ENCODE results near the gene ERC1.

The ERC1 gene

GRCh38 chr12:1102791-1103450 lies 111.9 kb downstream of the ERC1 start:
- H3K9me3 ChIP-seq (ENCODE audit: low read length), result no peaks in the 10 kb centered on the region
- no peaks in the 10 kb centered on the region for H3K9me2 ChIP-seq (ENCODE audit: low read depth, low read length)
- no peaks in the 10 kb centered on the region for H3K36me3 ChIP-seq (ENCODE audit: insufficient read depth, low read length)
- no peak overlapping the region for H3K4me2 ChIP-seq (ENCODE audit: low read length)
- no peaks in the 10 kb centered on the region for H3K79me2 ChIP-seq (ENCODE audit: insufficient read depth, low read length)
- no peak overlapping the region for H3K27ac ChIP-seq (ENCODE audit: low read depth, low read length, poor library complexity, severe bottlenecking)
- no peak overlapping the region for H3K4me3 ChIP-seq (ENCODE audit: low read depth, low read length, poor library complexity, severe bottlenecking)
- H4K20me1 ChIP-seq (ENCODE audit: insufficient read depth, low read length), result no peaks in the 10 kb centered on the region
- H3K9ac ChIP-seq (ENCODE audit: low read length), result no peak overlapping the region
- H3K27me3 ChIP-seq (ENCODE audit: insufficient read depth, low read length), result no peaks in the 10 kb centered on the region
- H3F3A ChIP-seq (ENCODE audit: insufficient read depth, low read length), result no peaks in the 10 kb centered on the region
- no peak overlapping the region for H2AFZ ChIP-seq (ENCODE audit: low read length)
- H3K4me1 ChIP-seq (ENCODE audit: insufficient read depth, low read length, severe bottlenecking), result peaks cover 19% of the 10 kb centered on the region
- no peak for TF ChIP-seq EZH2 (IDR thresholded peaks at IDR 0.05; ENCODE audit: borderline replicate concordance, low read length)
- TF ChIP-seq CTCF (IDR thresholded peaks at IDR 0.05; ENCODE audit: low read length), result no peak

GRCh38 chr12:1103632-1104031 lies 112.6 kb downstream of the ERC1 start:
- Histone ChIP-seq H3K4me2 (ENCODE audit: low read length) (no peak overlapping the region), H3K27ac (ENCODE audit: low read depth, low read length, poor library complexity, severe bottlenecking) (peak overlapping the region; percentile 33), H3K4me1 (ENCODE audit: insufficient read depth, low read length, severe bottlenecking) (peaks cover 26% of the 10 kb centered on the region), H3K9me3 (ENCODE audit: low read length) (no peaks in the 10 kb centered on the region), H3K4me3 (ENCODE audit: low read depth, low read length, poor library complexity, severe bottlenecking) (no peak overlapping the region), H3K79me2 (ENCODE audit: insufficient read depth, low read length) (no peaks in the 10 kb centered on the region), H2AFZ (ENCODE audit: low read length) (no peak overlapping the region), H3F3A (ENCODE audit: insufficient read depth, low read length) (no peaks in the 10 kb centered on the region), H3K9me2 (ENCODE audit: low read depth, low read length) (no peaks in the 10 kb centered on the region), H3K27me3 (ENCODE audit: insufficient read depth, low read length) (no peaks in the 10 kb centered on the region), H3K36me3 (ENCODE audit: insufficient read depth, low read length) (no peaks in the 10 kb centered on the region), H3K9ac (ENCODE audit: low read length) (no peak overlapping the region), H4K20me1 (ENCODE audit: insufficient read depth, low read length) (no peaks in the 10 kb centered on the region)
- TF ChIP-seq EZH2 (IDR thresholded peaks at IDR 0.05; ENCODE audit: borderline replicate concordance, low read length) (no peak), CTCF (IDR thresholded peaks at IDR 0.05; ENCODE audit: low read length) (no peak)

GRCh38 chr12:1104088-1104800 lies 113.2 kb downstream of the ERC1 start:
- Histone ChIP-seq H3K9me3 (ENCODE audit: low read length) (no peaks in the 10 kb centered on the region), H3K27ac (ENCODE audit: low read depth, low read length, poor library complexity, severe bottlenecking) (peak overlapping the region; percentile 33), H3K79me2 (ENCODE audit: insufficient read depth, low read length) (no peaks in the 10 kb centered on the region), H3K4me3 (ENCODE audit: low read depth, low read length, poor library complexity, severe bottlenecking) (no peak overlapping the region), H3K9ac (ENCODE audit: low read length) (no peak overlapping the region), H2AFZ (ENCODE audit: low read length) (no peak overlapping the region), H3K4me1 (ENCODE audit: insufficient read depth, low read length, severe bottlenecking) (peaks cover 29% of the 10 kb centered on the region), H3K36me3 (ENCODE audit: insufficient read depth, low read length) (no peaks in the 10 kb centered on the region), H3K4me2 (ENCODE audit: low read length) (peak overlapping the region; percentile 29; the same call in 1 of the 2 replicates), H3K9me2 (ENCODE audit: low read depth, low read length) (no peaks in the 10 kb centered on the region), H4K20me1 (ENCODE audit: insufficient read depth, low read length) (no peaks in the 10 kb centered on the region), H3F3A (ENCODE audit: insufficient read depth, low read length) (no peaks in the 10 kb centered on the region), H3K27me3 (ENCODE audit: insufficient read depth, low read length) (no peaks in the 10 kb centered on the region)
- peak; percentile 33; the same call in 1 of the 2 replicates for TF ChIP-seq CTCF (IDR thresholded peaks at IDR 0.05; ENCODE audit: low read length)
- no peak for TF ChIP-seq EZH2 (IDR thresholded peaks at IDR 0.05; ENCODE audit: borderline replicate concordance, low read length)

All from OCI-LY1 (cell line).